HG02623 (cell line): ENCODE measurements around the gene LGI2.
"Not testable (repeated sequence)": the region's sequence is repeated elsewhere in the genome, so short reads cannot be mapped to it uniquely, and the experiment has no call there.

Experiments used
- ATAC-seq: cut with Tn5 transposase; IDR thresholded peaks from one replicate; pipeline ENCODE4 v1.9.1; 2021; ENCODE audit warnings: moderate library complexity; ENCODE audit not compliant: unreplicated experiment

LGI2 gene

GRCh38 chr4:25051534-25051933, 20.8 kb upstream of the LGI2 start:
- no peak for ATAC-seq

- ATAC-seq: no peak
These were observed 19.8 kb upstream of the LGI2 start for GRCh38 chr4:25050370-25051078.

GRCh38 chr4:25043548-25043947, 12.8 kb upstream of the LGI2 start:
- ATAC-seq: no peak

GRCh38 chr4:25033526-25033925, 2.8 kb upstream of the LGI2 start:
- no peak for ATAC-seq

- ATAC-seq: no peak
These were observed 1.4 kb upstream of the LGI2 start for GRCh38 chr4:25032126-25032525.

- ATAC-seq: no peak
These were observed 403 bp upstream of the LGI2 start for GRCh38 chr4:25031077-25031621.

- ATAC-seq: no peak
These were observed 1.1 kb downstream of the LGI2 start for GRCh38 chr4:25029479-25030276.

- ATAC-seq: no peak
These were observed 1.9 kb downstream of the LGI2 start for GRCh38 chr4:25028851-25029250.

GRCh38 chr4:25022766-25023165, 8.0 kb downstream of the LGI2 start:
- ATAC-seq: no peak

- no peak for ATAC-seq
These were observed 9.5 kb downstream of the LGI2 start for GRCh38 chr4:25021216-25021615.

- ATAC-seq: no peak
These were observed 10.5 kb downstream of the LGI2 start for GRCh38 chr4:25020236-25020635.

- no peak for ATAC-seq
These were observed 11.2 kb downstream of the LGI2 start for GRCh38 chr4:25019501-25019900.

GRCh38 chr4:25015012-25015411, 15.7 kb downstream of the LGI2 start:
- no peak for ATAC-seq

GRCh38 chr4:25014662-25014983, 16.1 kb downstream of the LGI2 start:
- not testable (repeated sequence) for ATAC-seq

- ATAC-seq: no peak
These were observed 16.7 kb downstream of the LGI2 start for GRCh38 chr4:25013756-25014661.

- ATAC-seq: no peak
These were observed 18.1 kb downstream of the LGI2 start for GRCh38 chr4:25012655-25013054.

- ATAC-seq: no peak
These were observed 19.4 kb downstream of the LGI2 start for GRCh38 chr4:25011135-25011866.

- no peak for ATAC-seq
These were observed 23.1 kb downstream of the LGI2 start for GRCh38 chr4:25007598-25007997.

GRCh38 chr4:25002681-25003080, 28.1 kb downstream of the LGI2 start:
- no peak for ATAC-seq

- ATAC-seq: no peak
These were observed 29.2 kb downstream of the LGI2 start for GRCh38 chr4:25001509-25001908.

GRCh38 chr4:25000639-25001038, 30.1 kb downstream of the LGI2 start:
- no peak for ATAC-seq
